Measurements from ENCODE around the gene QPRT. TPM values are rescaled to one million over a fixed set of nuclear protein-coding genes. Genes with fewer than 3 reads are reported as not detected.

The QPRT gene
- total and polyA plus RNA-seq, 2 experiments from 2014 or later: 65.4 to 128 TPM

DNA sequence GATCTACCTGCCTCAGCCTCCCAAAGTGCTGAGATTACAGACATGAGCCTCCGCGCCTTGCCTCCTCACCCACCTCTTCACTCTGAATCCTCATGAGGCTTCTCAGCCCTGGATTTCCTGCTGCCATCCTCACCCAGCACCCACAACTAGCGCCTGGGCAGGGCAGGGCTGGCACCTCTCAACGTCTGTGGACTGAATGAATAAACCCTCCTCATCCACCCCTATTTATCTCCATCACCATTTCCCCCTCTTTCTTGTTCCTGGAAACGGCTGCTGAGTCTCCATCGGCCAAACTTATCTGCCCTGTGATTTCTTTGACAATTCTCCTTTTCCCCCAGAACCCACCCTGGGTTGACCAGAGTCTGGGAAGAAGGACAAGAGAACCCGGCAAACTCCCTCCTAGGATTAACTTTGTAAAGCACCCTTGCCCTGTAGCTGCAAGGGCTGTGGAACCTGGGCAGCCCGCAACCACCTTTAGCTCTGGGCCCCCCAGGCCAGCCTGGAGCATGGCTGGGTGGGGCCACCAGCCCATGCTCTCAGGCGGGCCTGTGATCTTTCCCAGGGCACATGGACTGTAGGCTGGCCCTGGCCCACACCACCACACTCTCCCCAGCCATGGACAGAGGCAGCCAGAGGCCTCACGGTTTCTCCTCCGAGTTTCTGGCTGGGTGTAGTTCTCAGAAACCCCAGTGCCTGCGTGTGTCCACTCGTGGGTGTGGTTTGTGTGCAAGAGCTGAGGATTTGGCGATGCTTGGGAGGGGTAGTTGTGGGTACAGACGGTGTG lies 13.5 kb upstream of the QPRT start:
- H3K9me3 Mint-ChIP-seq: no peaks in the 10 kb centered on the region
- Histone ChIP-seq H3K27ac (ENCODE audit: low read depth) (no peak overlapping the region), H2AFZ (peak overlapping the region; percentile 97)

More for the DNA sequence above, 13.5 kb upstream of the QPRT start:
- Histone ChIP-seq H3K4me2 (peak overlapping the region; percentile 86; the same call in 1 of the 2 replicates), H3K4me1 (ENCODE audit: insufficient read depth) (peaks cover 18% of the 10 kb centered on the region), H4K20me1 (replicated peaks; ENCODE audit: insufficient read depth) (no peaks in the 10 kb centered on the region), H3K79me2 (replicated peaks; ENCODE audit: insufficient read depth) (no peaks in the 10 kb centered on the region), H3K4me3 (no peak overlapping the region), H3K27me3 (ENCODE audit: insufficient read depth) (no peaks in the 10 kb centered on the region), H3K9me2 (ENCODE audit: insufficient read depth) (no peaks in the 10 kb centered on the region), H3F3A (replicated peaks; ENCODE audit: low read depth) (peaks cover 13% of the 10 kb centered on the region; the same call in 1 of the 2 replicates), H3K36me3 (ENCODE audit: insufficient read depth) (no peaks in the 10 kb centered on the region)
- DNase-seq (ENCODE audit: low spot score) (no peak), ATAC-seq (no peak; the same call in 2 of the 3 replicates)
- TF ChIP-seq POLR2AphosphoS5 (IDR thresholded peaks at IDR 0.05; ENCODE audit: low read depth): no peak
- TF ChIP-seq, protein P1, sequence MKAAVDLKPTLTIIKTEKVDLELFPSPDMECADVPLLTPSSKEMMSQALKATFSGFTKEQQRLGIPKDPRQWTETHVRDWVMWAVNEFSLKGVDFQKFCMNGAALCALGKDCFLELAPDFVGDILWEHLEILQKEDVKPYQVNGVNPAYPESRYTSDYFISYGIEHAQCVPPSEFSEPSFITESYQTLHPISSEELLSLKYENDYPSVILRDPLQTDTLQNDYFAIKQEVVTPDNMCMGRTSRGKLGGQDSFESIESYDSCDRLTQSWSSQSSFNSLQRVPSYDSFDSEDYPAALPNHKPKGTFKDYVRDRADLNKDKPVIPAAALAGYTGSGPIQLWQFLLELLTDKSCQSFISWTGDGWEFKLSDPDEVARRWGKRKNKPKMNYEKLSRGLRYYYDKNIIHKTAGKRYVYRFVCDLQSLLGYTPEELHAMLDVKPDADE (IDR thresholded peaks at IDR 0.05): no peak
- no peak for TF ChIP-seq EZH2 (IDR thresholded peaks at IDR 0.05; ENCODE audit: low read depth, unreplicated experiment)
- no peak for TF ChIP-seq ZNF114 (CRISPR knock-in tag; IDR thresholded peaks at IDR 0.05)
- TF ChIP-seq STAT1 (IDR thresholded peaks at IDR 0.05; ENCODE audit: unreplicated experiment): no peak
- no peak for TF ChIP-seq REST (IDR thresholded peaks at IDR 0.05; ENCODE audit: unreplicated experiment)
- no peak for TF ChIP-seq ZNF331 (CRISPR knock-in tag; IDR thresholded peaks at IDR 0.05; ENCODE audit: low read depth)
- TF ChIP-seq ZNF462 (CRISPR knock-in tag; IDR thresholded peaks at IDR 0.05): no peak
- no peak for TF ChIP-seq CREB1 (CRISPR knock-in tag; IDR thresholded peaks at IDR 0.05; ENCODE audit: low read depth)
- no peak for TF ChIP-seq NANOG (IDR thresholded peaks at IDR 0.05; ENCODE audit: borderline replicate concordance)
- TF ChIP-seq JUNB (IDR thresholded peaks at IDR 0.05; ENCODE audit: unreplicated experiment): no peak
- Mint-ChIP-seq H3K36me3 (ENCODE audit: low read depth) (no peaks in the 10 kb centered on the region), H3K4me3 (peak overlapping the region; percentile 2; the same call in 1 of the 3 replicates), H3K27me3 (ENCODE audit: insufficient read depth, low read depth, poor library complexity) (peaks cover 9% of the 10 kb centered on the region), H3K4me1 (peaks cover 37% of the 10 kb centered on the region), H3K27ac (no peak overlapping the region)

Measured in GM23338 (cell line).